ENCODE measurements around the gene GCSH.

- no peak for TF ChIP-seq RAD21 (IDR thresholded peaks at IDR 0.05; ENCODE audit: low read depth)
- TF ChIP-seq POLR2A (IDR thresholded peaks at IDR 0.05; ENCODE audit: borderline replicate concordance, extremely low read depth, insufficient read depth, insufficient read length) = no peak
- no peak for TF ChIP-seq POLR2AphosphoS5 (IDR thresholded peaks at IDR 0.05; ENCODE audit: low read depth, low read length)
- TF ChIP-seq CTCF (IDR thresholded peaks at IDR 0.05 in 2 of 3, conservative IDR thresholded peaks at IDR 0.05 in 1 of 3; ENCODE audit: borderline replicate concordance in 1 of 3, insufficient read depth in 1 of 3, low read depth in 2 of 3, low read length in 2 of 3) = no peak
- no peak for TF ChIP-seq SP1 (IDR thresholded peaks at IDR 0.05; ENCODE audit: low read depth)
- no peak for TF ChIP-seq EZH2 (IDR thresholded peaks at IDR 0.05)
- no peak for TF ChIP-seq JUND (IDR thresholded peaks at IDR 0.05)
These were observed 35.5 kb downstream of the GCSH start for GRCh38 chr16:81060576-81061306.

Measured in HCT116 (cell line).